K562 (cell line): ENCODE measurements around the gene NEMP1. TPM values are rescaled to one million over a fixed set of nuclear protein-coding genes. Genes with fewer than 3 reads are reported as not detected.

ENCODE experiments used
- CREB5 ChIP-seq: fragments of 250-450 bp; sonication (Bioruptor Pico); IDR thresholded peaks from 2 replicates; pipeline ENCODE4 v1.5.0; 2020; ENCODE audit warnings: mild to moderate bottlenecking
- ELK1 ChIP-seq: sonication (generic); formaldehyde crosslinking; IDR thresholded peaks from 2 replicates; pipeline ENCODE4 v1.8.1; 2022; ENCODE audit warnings: missing genetic modification reagents
- HDAC3 ChIP-seq: fragments of 450-650 bp; IDR thresholded peaks from 2 replicates; pipeline ENCODE4 v1.6.1; 2018; ENCODE audit warnings: borderline replicate concordance, mild to moderate bottlenecking, moderate library complexity; ENCODE audit not compliant: partially characterized antibody
- MAFG ChIP-seq: fragments of 450-650 bp; conservative IDR thresholded peaks from 2 replicates; pipeline ENCODE4 v1.6.1; 2016; ENCODE audit warnings: missing genetic modification characterization, missing compliant biosample characterization
- MIER1 ChIP-seq: fragments of 450-650 bp; IDR thresholded peaks from 2 replicates; pipeline ENCODE4 v1.6.1; 2016; ENCODE audit warnings: antibody characterized with exemption, mild to moderate bottlenecking, low read depth
- MTA1 ChIP-seq: fragments of 450-650 bp; IDR thresholded peaks from 2 replicates; pipeline ENCODE4 v1.6.1; 2017; ENCODE audit warnings: borderline replicate concordance
- POLR2AphosphoS5 ChIP-seq: IDR thresholded peaks from 2 replicates; pipeline ENCODE4 v1.6.1; 2011; ENCODE audit warnings: mild to moderate bottlenecking, low read depth, low read length, moderate library complexity; ENCODE audit not compliant: control insufficient read depth, insufficient read depth
- RAD21 ChIP-seq, 2 experiments: fragments of 250-450 bp in 1 of 2; fragments of 450-650 bp in 1 of 2; sonication (Bioruptor Pico) in 1 of 2; formaldehyde crosslinking in 1 of 2; IDR thresholded peaks in 1 of 2; conservative IDR thresholded peaks in 1 of 2; 2 replicates each; pipeline versions ENCODE4 v1.4.0 to v1.8.0; 2020 to 2022; ENCODE audit warnings: mild to moderate bottlenecking in 2 of 2, moderate library complexity in 1 of 2
- RBM15 ChIP-seq: fragments of 200-400 bp; formaldehyde crosslinking; IDR thresholded peaks from 2 replicates; pipeline ENCODE4 v1.6.1; 2018; ENCODE audit warnings: mild to moderate bottlenecking, low read length, moderate library complexity; ENCODE audit not compliant: insufficient read depth
- SMC3 ChIP-seq: conservative IDR thresholded peaks from 2 replicates; pipeline ENCODE4 v1.6.1; 2011; ENCODE audit warnings: low read depth, low read length, improper control_type of control experiment; ENCODE audit not compliant: insufficient read depth
- SRSF9 ChIP-seq: fragments of 200-400 bp; formaldehyde crosslinking; IDR thresholded peaks from 2 replicates; pipeline ENCODE4 v1.6.1; 2017; ENCODE audit warnings: low read depth, low read length, borderline replicate concordance
- VEZF1 ChIP-seq: fragments of 200-800 bp; sonication (Bioruptor generic); IDR thresholded peaks from 2 replicates; pipeline ENCODE4 v1.6.1; 2017; ENCODE audit warnings: missing genetic modification characterization, missing compliant biosample characterization
- ZFP36 ChIP-seq: fragments of 150-350 bp; IDR thresholded peaks from 2 replicates; pipeline ENCODE4 v1.6.1; 2018; ENCODE audit warnings: low read length, low read depth; ENCODE audit not compliant: partially characterized antibody
- ZHX1 ChIP-seq: fragments of 150-350 bp; conservative IDR thresholded peaks from 2 replicates; pipeline ENCODE4 v1.6.1; 2014; ENCODE audit warnings: low read length
- ZNF280A ChIP-seq: fragments of 450-650 bp; IDR thresholded peaks from 2 replicates; pipeline ENCODE4 v1.6.1; 2018; ENCODE audit warnings: mild to moderate bottlenecking, low read depth; ENCODE audit not compliant: partially characterized antibody
- ZNF57 ChIP-seq: fragments of 450-650 bp; formaldehyde crosslinking; IDR thresholded peaks from 2 replicates; pipeline ENCODE4 v1.4.0; 2020; ENCODE audit warnings: mild to moderate bottlenecking, moderate library complexity
- polyA plus RNA-seq, 8 experiments: library from polyadenylated mRNA; depleted of rRNA in 4 of 8; stranded (reverse) in 5 of 8; unstranded in 3 of 8; fragments of >200 nt; fragmentation: Nextera tagmentation in 2 of 8; fragmentation: Illumina TruSeq in 1 of 8; extraction: Ambion mirVana in 2 of 8; extraction: Trizol in 1 of 8; gene quantifications; 2 replicates each; pipeline versions ENCODE4 v1.2.1 to v1.2.3, GENCODE V29; 2011 to 2014; ENCODE audit warnings: inconsistent platforms in 1 of 8, missing spikeins in 1 of 8
- total RNA-seq, 7 experiments: library from RNA; depleted of rRNA in 6 of 7; stranded (reverse); fragments of >200 nt in 6 of 7; fragmentation: Illumina TruSeq in 2 of 7; extraction: Trizol in 2 of 7; gene quantifications; 2 replicates each; pipeline versions ENCODE4 v1.2.1 to v1.2.3, GENCODE V29; 2011 to 2021; ENCODE audit warnings: low replicate concordance in 1 of 7

Gene NEMP1
- total and polyA plus RNA-seq, 9 of the 15 experiments (the other 6 are each of a cell fraction or from before 2014, with no cell fraction given): 9.5 to 82.2 (median 41.2) TPM

- TF ChIP-seq VEZF1 (CRISPR knock-in tag): peak; percentile 23; the same call in 1 of the 2 replicates
- TF ChIP-seq ZNF57 (CRISPR knock-in tag): no peak
- no peak for TF ChIP-seq SMC3
- TF ChIP-seq RAD21 (CRISPR knock-in tag; conservative IDR thresholded peaks at IDR 0.05 in 1 of 2, IDR thresholded peaks at IDR 0.05 in 1 of 2): peak in 1 of 2 experiments; percentile 17; a peak in 1 of 4 replicates
- TF ChIP-seq POLR2AphosphoS5: peak; percentile 47
- no peak for TF ChIP-seq ZHX1
- no peak for TF ChIP-seq HDAC3
- TF ChIP-seq ZNF280A: no peak
- no peak for TF ChIP-seq ZFP36
- no peak for TF ChIP-seq MAFG
- no peak for TF ChIP-seq SRSF9
- TF ChIP-seq MTA1: peak; percentile 34; the same call in 1 of the 2 replicates
- TF ChIP-seq CREB5 (CRISPR knock-in tag): no peak
- no peak for TF ChIP-seq ELK1 (CRISPR knock-in tag)
- no peak for TF ChIP-seq RBM15
- no peak for TF ChIP-seq MIER1
Measured at GRCh38 chr12:57039016-57039798, 39.4 kb downstream of the NEMP1 start (continued).
